Superior temporal gyrus (tissue), 1 donor: ENCODE results near the gene TNS3.
A peak's percentile ranks its signal among the peaks of the same experiment; 100 is the strongest.
"Not testable (repeated sequence)": the region's sequence is repeated elsewhere in the genome, so short reads cannot be mapped to it uniquely, and the experiment has no call there.

Experiments used
- DNase-seq: peaks from one replicate; pipeline ENCODE4 v3.0.0-alpha.2; 2016; ENCODE audit errors: extremely low spot score

TNS3 gene

DNA sequence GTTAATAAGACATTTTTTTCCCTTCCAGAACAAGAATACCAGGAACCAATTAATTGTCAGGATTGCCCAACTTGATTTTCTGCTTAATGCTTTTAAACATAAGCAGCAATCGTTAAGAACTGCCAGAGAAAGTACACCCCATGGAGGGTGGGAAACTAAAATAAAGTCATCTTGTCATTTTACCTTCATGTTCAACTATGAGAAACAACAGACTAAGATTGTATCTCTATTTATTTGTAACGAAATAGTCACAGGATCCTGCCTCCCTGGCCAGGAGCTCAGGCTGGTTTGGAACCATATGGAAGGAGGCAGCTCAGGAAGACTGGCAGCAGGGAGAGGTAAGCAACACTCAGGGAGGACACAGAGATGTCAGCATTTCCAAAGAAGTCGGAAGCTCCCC lies 129.6 kb downstream of the TNS3 start:
- no peak for DNase-seq

GRCh38 chr7:47451851-47452205 lies 130.1 kb downstream of the TNS3 start:
- DNase-seq, result no peak

GRCh38 chr7:47449810-47450590 lies 131.9 kb downstream of the TNS3 start:
- DNase-seq, result no peak

- DNase-seq, result no peak
These were observed 132.9 kb downstream of the TNS3 start for GRCh38 chr7:47448971-47449370.

- no peak for DNase-seq
These were observed 134.1 kb downstream of the TNS3 start for GRCh38 chr7:47447621-47448349.

- no peak for DNase-seq
These were observed 134.9 kb downstream of the TNS3 start for GRCh38 chr7:47446871-47447466.

DNA sequence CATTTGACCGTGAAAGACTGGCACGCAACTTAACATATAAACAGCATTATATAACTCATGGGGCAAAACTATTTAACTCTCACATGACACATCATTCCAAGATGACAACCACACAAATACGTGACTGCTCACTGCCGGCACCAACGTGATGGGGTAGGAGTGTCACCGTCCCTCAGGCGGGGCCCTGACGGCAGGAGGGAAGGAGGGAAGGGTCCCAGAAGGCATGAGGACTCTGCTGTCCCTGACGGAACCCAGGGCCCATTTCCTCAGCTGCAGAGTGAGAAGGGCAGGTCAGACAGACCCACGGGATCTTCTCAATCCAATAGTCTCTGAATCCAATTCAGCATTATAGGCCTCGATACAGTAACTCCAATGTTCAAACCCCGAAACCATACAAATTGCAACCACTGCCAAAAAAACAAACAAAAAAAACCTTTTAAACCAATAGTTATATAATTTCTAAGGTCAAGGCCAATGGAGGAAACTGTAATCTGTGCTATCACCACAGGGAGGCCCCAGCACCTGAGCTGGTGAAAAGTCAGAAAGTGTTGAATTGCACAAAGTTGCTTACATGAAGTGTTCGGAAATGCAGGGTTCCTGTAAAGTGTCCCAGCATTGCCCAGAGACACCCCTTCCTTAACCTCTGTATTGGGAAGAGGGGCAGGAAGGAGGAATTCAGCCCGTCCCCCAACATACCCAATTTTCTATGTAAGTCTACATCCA lies 137.4 kb downstream of the TNS3 start:
- DNase-seq, result no peak

DNA sequence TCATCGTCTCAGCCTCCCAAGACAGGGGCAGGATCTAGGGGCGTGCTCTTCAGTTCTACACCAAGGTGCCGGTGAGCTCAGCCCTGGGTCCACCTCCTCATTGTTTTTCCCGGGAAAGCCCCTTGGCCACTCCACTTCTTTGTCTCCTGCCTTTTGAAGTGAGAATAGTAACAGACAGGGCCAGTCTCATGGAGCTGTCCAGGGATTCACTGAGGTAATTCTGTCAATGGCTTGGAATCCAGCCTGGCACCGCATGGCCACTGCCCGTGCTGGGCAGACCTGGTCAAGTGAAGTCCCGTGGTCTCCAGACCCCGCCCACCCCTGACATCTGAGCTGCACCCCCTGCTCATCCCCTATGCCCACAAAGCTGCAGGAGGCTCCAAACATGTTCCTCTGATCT lies 138.9 kb downstream of the TNS3 start:
- DNase-seq, result no peak

DNA sequence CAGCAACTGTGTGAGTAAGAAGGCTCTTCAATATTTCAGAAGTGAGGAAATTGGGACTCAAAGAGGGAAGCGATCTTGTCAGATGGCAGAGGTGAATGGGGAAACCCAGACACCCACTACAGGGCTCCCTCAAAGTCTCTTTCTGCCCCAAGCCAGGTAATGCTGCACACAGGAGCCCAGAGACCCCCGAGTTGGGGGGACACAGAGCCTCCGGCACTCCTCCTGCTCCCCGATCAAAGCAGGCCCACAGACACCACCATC lies 139.4 kb downstream of the TNS3 start:
- DNase-seq, result no peak

GRCh38 chr7:47441796-47442604 lies 139.9 kb downstream of the TNS3 start:
- DNase-seq, result peak; percentile 36

GRCh38 chr7:47441048-47441447 lies 140.9 kb downstream of the TNS3 start:
- not testable (repeated sequence) for DNase-seq

DNA sequence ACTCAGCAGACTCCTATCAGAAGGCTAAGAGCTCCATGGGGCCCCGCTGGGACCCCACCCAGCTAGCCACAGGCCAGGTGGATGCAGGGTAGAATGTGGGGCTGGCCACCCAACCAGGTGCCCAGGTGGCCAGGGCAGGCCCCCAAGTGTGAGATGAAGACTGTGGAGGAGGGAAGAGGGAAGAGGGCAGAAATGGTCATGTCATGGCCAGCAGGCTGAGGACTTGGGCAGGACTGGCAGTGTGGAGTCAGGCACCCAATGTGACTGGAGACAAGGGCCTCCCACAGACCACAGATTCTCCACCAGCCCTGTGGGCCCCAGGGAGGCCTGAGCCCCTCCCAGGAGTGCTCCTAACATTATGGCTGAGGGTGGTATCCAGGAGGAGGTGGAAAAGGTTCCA lies 141.6 kb downstream of the TNS3 start:
- DNase-seq, result no peak

DNA sequence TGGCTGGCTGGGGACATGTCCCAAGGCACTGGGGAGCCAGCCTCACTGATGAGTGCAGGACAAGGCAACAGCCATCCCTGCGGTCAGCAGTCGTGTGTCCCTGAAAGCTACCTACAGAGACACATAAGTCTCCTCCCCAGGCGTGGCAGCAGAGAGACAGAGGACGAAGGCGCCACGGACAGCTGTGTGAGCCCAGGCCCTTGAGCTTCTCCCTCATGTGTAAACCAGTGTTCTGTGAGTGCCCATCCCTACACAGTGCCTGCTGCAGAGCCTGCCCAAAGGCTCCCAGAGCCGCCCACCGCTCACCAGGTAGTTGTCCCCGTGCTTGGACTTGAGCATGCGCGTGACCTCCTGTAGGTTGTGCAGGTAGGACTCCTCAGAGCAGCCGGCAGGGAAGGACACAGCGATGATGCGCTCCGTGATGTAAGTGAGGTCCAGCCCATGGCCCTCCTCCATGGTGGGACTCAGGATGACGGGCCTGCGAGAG lies 142.7 kb downstream of the TNS3 start:
- DNase-seq, result no peak

- no peak for DNase-seq
These were observed 143.4 kb downstream of the TNS3 start for GRCh38 chr7:47438411-47439029.

DNA sequence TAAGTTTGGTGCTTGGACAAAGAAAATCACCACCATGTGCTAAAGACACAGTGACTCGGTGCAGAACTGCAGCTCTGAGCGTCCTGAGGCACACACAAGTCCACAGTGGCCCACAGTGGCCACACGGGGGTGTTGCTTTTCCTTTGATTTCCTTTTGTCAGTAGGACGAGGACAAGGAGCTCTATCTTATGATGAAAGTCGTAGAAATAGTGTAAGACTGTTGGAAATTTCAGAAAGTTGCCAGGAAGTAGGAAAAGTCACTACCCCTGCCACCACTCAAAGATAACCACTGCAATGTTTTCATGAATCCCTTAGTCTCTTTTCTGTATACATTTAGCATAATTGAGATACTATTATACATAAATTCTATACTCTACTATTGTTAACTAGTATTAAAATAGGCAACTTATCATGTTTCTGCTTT lies 146.0 kb downstream of the TNS3 start:
- peak; percentile 81 for DNase-seq

DNA sequence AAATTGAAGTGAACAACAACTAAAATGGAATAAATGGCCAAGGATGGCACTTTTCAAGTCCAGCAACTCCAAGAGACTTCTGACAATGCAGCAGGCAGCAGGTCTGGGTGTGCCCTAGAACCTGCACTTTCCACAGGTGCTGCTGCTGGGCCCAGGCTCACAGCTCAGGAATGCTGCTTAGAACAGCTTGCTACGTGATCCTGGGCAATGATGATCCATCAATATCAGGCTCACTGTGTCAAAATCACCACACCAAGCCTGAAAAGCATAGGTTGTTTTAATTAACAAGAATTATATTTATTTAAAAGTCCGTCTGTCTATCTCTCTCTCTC lies 148.4 kb downstream of the TNS3 start:
- DNase-seq, result no peak

GRCh38 chr7:47432671-47433563 lies 149.0 kb downstream of the TNS3 start:
- no peak for DNase-seq

DNA sequence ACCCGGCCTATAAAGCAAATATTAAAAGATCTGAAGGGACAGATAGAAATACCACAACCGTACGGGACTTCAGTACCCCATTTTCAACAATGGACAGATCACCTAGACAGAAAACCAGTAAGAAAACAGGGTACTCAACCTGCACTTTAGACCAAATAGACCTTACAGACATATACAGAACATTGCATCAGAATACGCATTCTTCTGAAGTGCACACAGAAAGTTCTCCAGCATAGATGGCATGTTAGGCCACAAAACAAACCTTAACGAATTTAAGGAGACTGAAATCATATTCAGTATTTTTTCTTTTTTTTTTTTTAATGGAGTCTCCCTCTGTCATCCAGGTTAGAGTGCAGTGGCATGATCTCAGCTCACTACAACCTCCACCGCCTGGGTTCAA lies 151.5 kb downstream of the TNS3 start:
- no peak for DNase-seq

DNA sequence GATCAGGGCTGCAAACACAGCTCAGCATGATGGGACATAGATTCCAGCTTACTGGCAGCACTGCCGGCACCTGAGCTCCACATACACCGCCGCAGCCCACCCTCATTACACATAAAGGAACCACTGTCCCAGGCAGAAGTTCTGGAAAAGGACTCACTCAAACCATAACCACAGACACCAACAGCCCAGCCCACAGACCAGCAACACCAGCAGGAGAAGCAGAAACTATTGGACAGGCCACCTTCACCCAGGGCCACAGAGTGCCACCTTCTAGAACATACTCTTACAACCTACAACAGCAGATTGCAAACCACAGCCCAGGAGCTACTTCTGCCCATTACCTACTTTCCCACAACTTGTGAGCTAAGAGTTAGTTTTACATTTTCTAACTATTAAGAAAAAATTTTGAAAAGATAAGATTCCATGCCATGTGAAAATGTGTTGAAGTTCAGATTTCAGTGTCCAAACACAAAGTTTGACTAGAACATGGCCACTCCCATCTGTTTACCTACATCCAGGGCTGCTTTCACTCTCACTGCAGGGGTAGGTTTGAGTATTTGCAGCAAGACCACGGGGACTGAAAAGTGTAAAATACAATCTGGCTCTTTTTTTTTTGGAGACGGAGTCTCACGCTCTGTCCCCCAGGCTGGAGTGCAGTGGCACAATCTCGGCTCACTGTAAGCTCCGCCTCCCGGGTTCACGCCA lies 153.0 kb downstream of the TNS3 start:
- no peak for DNase-seq
